ENCODE data around the gene ZNF138.
"Not testable (repeated sequence)": the region's sequence is repeated elsewhere in the genome, so short reads cannot be mapped to it uniquely, and the experiment has no call there.

ZNF138 gene

DNA sequence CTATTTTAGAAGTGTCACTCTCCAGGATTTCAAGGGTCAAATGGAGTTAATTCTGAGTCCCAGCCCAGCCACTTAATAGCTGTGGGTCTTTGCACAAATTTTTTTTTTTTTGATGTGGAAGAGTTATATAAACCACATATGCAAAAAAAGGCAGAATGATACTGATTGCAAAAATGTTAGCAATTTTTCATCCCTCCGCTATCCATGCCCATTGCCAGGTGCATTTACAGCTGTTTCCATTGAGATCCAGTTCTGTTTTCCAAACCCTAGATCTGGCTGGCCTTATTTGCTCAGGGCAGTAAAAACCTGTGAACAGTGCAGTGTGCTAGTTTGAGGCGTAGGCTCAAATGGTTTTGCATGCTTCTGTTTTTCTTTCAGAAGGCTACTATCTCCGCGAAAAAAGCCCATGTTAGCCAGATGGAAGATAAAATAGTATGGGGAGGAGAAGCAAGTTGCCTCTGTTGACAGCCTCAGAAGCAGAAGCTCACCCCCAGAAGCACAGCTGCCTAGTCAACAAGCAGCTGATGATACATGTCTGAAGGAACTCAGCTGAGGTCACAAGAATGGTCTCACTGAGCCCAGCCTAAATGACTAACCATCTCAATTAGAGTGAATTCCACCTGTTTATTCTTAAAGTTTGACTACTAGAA is 997 bp upstream of the ZNF138 start:
- Histone ChIP-seq H3K9ac (ENCODE audit: low read length) (no peak overlapping the region), H3K4me1 (ENCODE audit: control insufficient read depth, insufficient read depth, low read length) (peaks cover 3% of the 10 kb centered on the region), H3K27me3 (replicated peaks; ENCODE audit: control insufficient read depth, insufficient read depth, low read length) (no peaks in the 10 kb centered on the region), H3K9me3 (ENCODE audit: control insufficient read depth, low read length) (no peaks in the 10 kb centered on the region), H3K36me3 (ENCODE audit: control insufficient read depth, insufficient read depth, low read length, severe bottlenecking) (no peaks in the 10 kb centered on the region), H3K4me3 (ENCODE audit: low read length) (no peak overlapping the region)
- DNase-seq (ENCODE audit: low read depth): no peak

DNA sequence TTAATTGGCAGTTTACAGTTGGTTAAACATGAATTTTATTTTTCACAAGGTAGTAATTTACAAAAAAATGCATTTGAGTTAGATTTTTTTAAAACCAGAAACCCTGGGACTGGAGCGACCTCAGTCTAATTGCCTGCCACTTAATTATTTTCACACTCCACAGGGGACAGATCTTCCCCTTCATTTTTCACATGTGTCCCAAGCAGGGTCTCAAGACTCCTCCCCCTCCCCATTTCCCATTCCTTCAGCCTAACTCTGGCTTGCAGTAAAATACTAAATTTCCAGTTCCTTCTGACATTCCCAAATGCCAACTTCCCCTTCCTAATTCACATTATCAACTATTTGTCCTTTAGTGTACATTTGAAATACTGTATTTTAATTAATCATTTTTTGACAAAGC is 948 bp downstream of the ZNF138 start:
- peaks cover 3% of the 10 kb centered on the region for H3K4me1 ChIP-seq (ENCODE audit: control insufficient read depth, insufficient read depth, low read length)
- no peaks in the 10 kb centered on the region for H3K27me3 ChIP-seq (replicated peaks; ENCODE audit: control insufficient read depth, insufficient read depth, low read length)
- H3K9me3 ChIP-seq (ENCODE audit: control insufficient read depth, low read length): no peaks in the 10 kb centered on the region
- DNase-seq (ENCODE audit: low read depth): no peak
- H3K9ac ChIP-seq (ENCODE audit: low read length): peak overlapping the region; percentile 92
- H3K36me3 ChIP-seq (ENCODE audit: control insufficient read depth, insufficient read depth, low read length, severe bottlenecking): peaks cover 11% of the 10 kb centered on the region
- peak overlapping the region; percentile 96 for H3K4me3 ChIP-seq (ENCODE audit: low read length)

DNA sequence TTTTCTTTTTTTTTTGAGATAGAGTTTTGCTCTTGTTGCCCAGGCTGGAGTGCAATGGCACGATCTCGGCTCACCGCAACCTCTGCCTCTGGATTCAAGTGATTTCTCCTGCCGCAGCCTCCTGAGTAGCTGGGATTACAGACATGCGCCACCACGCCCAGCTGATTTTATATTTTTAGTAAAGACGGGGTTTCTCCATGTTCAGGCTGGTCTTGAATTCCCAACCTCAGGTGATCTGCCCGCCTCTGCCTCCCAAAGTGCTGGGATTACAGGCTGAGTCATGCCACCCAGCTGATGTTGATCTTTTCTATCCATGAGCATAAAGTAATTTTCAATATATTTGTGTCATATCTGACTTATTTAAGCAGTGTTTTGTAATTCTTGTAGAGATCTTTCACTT is 4.9 kb downstream of the ZNF138 start:
- H3K27me3 ChIP-seq (replicated peaks; ENCODE audit: control insufficient read depth, insufficient read depth, low read length); H3K4me1 ChIP-seq (ENCODE audit: control insufficient read depth, insufficient read depth, low read length); H3K9me3 ChIP-seq (ENCODE audit: control insufficient read depth, low read length); H3K4me3 ChIP-seq (ENCODE audit: low read length); H3K9ac ChIP-seq (ENCODE audit: low read length); DNase-seq (ENCODE audit: low read depth): not testable (repeated sequence)
- H3K36me3 ChIP-seq (ENCODE audit: control insufficient read depth, insufficient read depth, low read length, severe bottlenecking): peaks cover 35% of the 10 kb centered on the region

DNA sequence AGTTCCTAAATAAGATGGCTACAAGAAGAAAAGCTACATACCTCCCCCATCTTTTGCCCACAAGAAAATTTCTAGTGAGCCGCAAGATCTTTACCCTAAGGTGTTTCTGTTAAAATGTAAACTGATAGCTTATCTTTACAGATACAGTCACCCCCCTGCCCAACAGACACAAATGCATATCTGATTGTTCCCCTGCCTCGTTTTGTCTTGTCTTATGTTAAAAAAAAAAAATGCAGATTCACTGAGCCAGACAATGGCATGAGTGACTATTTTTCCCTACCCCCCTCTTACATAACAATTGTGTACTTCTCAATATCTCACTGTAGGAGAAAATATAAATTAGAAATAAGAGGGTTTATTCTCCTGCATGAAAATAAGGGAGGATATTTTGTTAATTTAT is 8.5 kb downstream of the ZNF138 start:
- Histone ChIP-seq H3K9ac (ENCODE audit: low read length) (no peak overlapping the region), H3K4me1 (ENCODE audit: control insufficient read depth, insufficient read depth, low read length) (no peaks in the 10 kb centered on the region), H3K36me3 (ENCODE audit: control insufficient read depth, insufficient read depth, low read length, severe bottlenecking) (peaks cover 35% of the 10 kb centered on the region), H3K9me3 (ENCODE audit: control insufficient read depth, low read length) (no peaks in the 10 kb centered on the region), H3K27me3 (replicated peaks; ENCODE audit: control insufficient read depth, insufficient read depth, low read length) (no peaks in the 10 kb centered on the region), H3K4me3 (ENCODE audit: low read length) (no peak overlapping the region)
- DNase-seq (ENCODE audit: low read depth): no peak

DNA sequence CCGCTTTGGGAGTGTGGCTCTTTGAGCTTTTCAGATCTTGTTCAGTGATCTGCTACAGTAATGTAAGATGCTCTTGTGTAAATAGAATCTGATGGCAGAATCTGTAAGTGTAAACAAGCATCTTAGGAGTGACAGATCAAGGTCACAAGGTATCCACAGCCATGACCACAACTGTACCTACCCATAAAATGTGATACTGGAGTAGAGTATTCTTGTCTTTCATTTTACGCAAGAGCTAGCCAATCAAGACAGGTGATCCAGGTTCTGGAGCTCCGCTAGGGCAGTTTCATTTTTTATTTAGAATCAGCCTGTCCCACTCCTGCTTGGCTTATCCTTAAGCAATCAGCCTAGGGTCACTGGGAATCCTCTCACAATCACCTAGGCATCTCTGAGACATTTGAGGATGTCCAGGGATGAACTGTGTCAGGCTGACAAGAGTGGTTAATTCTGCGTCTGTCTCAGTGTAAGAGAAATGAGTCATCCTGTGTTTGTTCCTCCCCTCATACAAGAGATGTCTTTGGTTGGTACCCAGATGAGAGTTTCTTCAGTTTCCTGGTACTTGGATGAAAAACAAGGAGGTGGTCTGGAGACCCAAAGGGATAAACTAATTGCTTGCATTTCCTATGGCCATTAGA is 13.6 kb downstream of the ZNF138 start:
- no peak for DNase-seq (ENCODE audit: low read depth)
- H3K4me1 ChIP-seq (ENCODE audit: control insufficient read depth, insufficient read depth, low read length): no peaks in the 10 kb centered on the region
- H3K9ac ChIP-seq (ENCODE audit: low read length): no peak overlapping the region
- peaks cover 12% of the 10 kb centered on the region for H3K36me3 ChIP-seq (ENCODE audit: control insufficient read depth, insufficient read depth, low read length, severe bottlenecking)
- H3K9me3 ChIP-seq (ENCODE audit: control insufficient read depth, low read length): no peaks in the 10 kb centered on the region
- no peaks in the 10 kb centered on the region for H3K27me3 ChIP-seq (replicated peaks; ENCODE audit: control insufficient read depth, insufficient read depth, low read length)
- H3K4me3 ChIP-seq (ENCODE audit: low read length): no peak overlapping the region

DNA sequence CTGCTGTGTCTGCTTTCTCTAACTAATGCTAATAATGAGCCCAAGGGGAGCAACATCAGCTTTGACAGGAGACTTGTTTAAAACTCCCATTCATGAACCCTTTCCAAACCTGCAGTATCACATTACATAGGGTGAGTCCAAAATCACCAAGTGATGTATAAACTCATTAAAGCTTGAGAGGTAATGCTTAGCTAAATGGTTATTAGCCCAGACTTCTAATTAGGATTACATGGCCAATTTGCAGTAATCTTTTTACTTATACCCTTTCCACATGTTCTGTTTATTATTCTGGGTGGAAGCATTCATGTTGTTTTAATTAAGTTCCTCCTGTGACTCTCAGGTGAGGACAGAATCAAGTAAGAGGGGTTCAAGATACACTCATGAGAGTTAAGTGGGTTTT is 17.5 kb downstream of the ZNF138 start:
- Histone ChIP-seq H3K27me3 (replicated peaks; ENCODE audit: control insufficient read depth, insufficient read depth, low read length) (no peaks in the 10 kb centered on the region), H3K9me3 (ENCODE audit: control insufficient read depth, low read length) (no peaks in the 10 kb centered on the region), H3K4me1 (ENCODE audit: control insufficient read depth, insufficient read depth, low read length) (no peaks in the 10 kb centered on the region), H3K9ac (ENCODE audit: low read length) (no peak overlapping the region), H3K36me3 (ENCODE audit: control insufficient read depth, insufficient read depth, low read length, severe bottlenecking) (peaks cover 9% of the 10 kb centered on the region), H3K4me3 (ENCODE audit: low read length) (no peak overlapping the region)
- DNase-seq (ENCODE audit: low read depth): no peak

DNA sequence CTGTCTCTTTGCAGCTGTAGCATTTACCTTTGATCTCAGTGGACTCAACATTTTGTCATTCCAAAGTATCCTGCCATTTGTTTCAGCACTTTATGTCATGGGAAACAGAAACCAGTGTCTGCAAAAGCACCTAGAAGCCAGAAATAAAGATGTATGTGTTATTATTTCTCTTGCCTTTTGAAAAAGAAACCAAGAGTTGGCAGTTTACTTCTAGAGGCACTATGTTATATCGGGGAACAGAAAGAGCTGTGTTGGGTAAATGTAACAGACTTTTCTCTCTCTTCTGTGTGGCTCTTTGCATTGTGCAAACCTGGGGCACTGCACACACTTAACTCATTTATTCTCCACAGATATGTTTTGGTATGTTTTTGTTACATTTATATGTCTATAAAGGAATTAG is 36.7 kb downstream of the ZNF138 start:
- no peaks in the 10 kb centered on the region for H3K9me3 ChIP-seq (ENCODE audit: control insufficient read depth, low read length)
- H3K9ac ChIP-seq (ENCODE audit: low read length): no peak overlapping the region
- H3K4me1 ChIP-seq (ENCODE audit: control insufficient read depth, insufficient read depth, low read length): no peaks in the 10 kb centered on the region
- no peak for DNase-seq (ENCODE audit: low read depth)
- no peaks in the 10 kb centered on the region for H3K27me3 ChIP-seq (replicated peaks; ENCODE audit: control insufficient read depth, insufficient read depth, low read length)
- H3K4me3 ChIP-seq (ENCODE audit: low read length): no peak overlapping the region
- peaks cover 17% of the 10 kb centered on the region for H3K36me3 ChIP-seq (ENCODE audit: control insufficient read depth, insufficient read depth, low read length, severe bottlenecking)

DNA sequence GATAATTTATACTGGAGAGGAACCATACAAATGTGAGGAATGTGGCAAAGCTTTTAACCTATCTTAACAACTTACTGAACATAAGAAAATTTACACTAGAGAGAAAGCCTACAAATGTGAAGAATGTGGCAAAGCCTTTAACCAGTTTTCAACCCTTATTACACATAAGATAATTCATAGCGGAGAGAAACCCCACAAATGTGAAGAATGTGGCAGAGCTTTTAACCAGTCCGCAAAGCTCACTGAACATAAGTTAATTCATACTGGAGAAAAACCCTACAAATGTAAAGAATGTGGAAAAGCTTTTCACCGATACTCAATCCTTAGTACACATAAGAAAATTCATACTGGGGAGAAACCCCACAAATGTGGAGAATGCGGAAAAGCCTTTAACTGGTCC is 37.9 kb downstream of the ZNF138 start:
- H3K4me1 ChIP-seq (ENCODE audit: control insufficient read depth, insufficient read depth, low read length): no peaks in the 10 kb centered on the region
- H3K27me3 ChIP-seq (replicated peaks; ENCODE audit: control insufficient read depth, insufficient read depth, low read length): no peaks in the 10 kb centered on the region
- no peak overlapping the region for H3K4me3 ChIP-seq (ENCODE audit: low read length)
- DNase-seq (ENCODE audit: low read depth): no peak
- no peak overlapping the region for H3K9ac ChIP-seq (ENCODE audit: low read length)
- H3K36me3 ChIP-seq (ENCODE audit: control insufficient read depth, insufficient read depth, low read length, severe bottlenecking): peaks cover 17% of the 10 kb centered on the region
- no peaks in the 10 kb centered on the region for H3K9me3 ChIP-seq (ENCODE audit: control insufficient read depth, low read length)

DNA sequence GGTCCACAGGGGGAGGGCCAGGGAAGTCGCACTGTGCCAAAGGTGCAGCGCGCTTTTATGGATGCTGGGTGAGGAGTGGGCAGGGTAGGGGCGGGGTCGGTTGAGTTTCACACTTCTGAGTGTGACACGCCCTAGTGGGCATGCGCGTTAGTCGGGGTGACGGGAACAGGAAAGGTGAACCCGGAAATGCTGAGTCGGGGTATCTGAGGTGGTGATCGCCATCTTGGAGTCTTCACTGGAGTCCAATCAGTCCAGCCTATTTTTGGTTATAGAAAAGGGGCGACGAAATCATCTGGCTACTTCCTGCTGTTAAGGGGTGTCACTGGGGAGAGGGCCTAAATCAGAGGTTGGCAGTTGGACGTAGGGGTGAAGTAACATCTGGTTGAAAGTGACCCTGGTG is 40.8 kb downstream of the ZNF138 start:
- Histone ChIP-seq H3K27me3 (replicated peaks; ENCODE audit: control insufficient read depth, insufficient read depth, low read length) (no peaks in the 10 kb centered on the region), H3K36me3 (ENCODE audit: control insufficient read depth, insufficient read depth, low read length, severe bottlenecking) (peaks cover 17% of the 10 kb centered on the region), H3K4me1 (ENCODE audit: control insufficient read depth, insufficient read depth, low read length) (no peaks in the 10 kb centered on the region), H3K4me3 (ENCODE audit: low read length) (no peak overlapping the region), H3K9me3 (ENCODE audit: control insufficient read depth, low read length) (no peaks in the 10 kb centered on the region), H3K9ac (ENCODE audit: low read length) (no peak overlapping the region)
- DNase-seq (ENCODE audit: low read depth): no peak

DNA sequence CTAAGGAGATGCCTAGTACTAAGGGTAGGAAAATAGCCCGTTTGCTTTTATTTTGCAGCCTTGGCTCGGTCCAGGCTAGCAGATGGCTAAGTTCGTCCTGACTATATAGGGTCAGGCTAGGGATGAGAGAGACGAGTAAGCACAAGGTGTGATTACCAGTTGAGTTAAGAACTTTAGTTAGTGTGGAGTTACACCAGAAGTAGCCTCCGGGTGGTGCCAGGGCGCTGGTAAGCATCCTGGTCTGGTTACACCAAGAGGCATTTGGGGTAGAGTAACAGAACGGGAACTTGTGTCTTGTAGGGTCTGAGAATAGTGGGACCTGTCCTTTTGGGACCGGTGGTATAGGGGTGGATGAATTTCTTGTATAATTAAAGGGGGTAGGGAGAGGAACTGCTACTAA is 41.6 kb downstream of the ZNF138 start:
- not testable (repeated sequence) for H3K27me3 ChIP-seq (replicated peaks; ENCODE audit: control insufficient read depth, insufficient read depth, low read length); H3K9me3 ChIP-seq (ENCODE audit: control insufficient read depth, low read length); H3K4me3 ChIP-seq (ENCODE audit: low read length); H3K9ac ChIP-seq (ENCODE audit: low read length); H3K4me1 ChIP-seq (ENCODE audit: control insufficient read depth, insufficient read depth, low read length); DNase-seq (ENCODE audit: low read depth)
- H3K36me3 ChIP-seq (ENCODE audit: control insufficient read depth, insufficient read depth, low read length, severe bottlenecking): peaks cover 17% of the 10 kb centered on the region

DNA sequence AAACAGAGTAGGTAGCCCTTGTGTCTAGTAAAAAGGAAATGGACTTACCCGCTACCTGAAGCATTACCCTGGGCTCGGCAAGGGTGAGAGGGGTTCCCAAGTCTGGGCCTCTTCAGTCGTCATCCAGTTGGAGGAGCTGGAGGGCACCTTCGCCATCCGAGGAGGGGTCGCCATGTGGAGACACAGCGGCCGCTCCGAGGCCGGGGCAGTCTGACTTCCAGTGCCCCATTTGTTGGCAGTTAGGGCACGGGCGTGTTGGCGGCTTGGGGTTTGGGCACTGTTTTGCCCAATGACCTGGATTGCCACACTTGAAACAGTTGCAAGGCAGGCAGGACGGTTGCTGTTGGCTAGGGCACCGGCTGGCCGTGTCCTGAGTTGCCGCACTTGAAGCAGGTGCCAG is 43.8 kb downstream of the ZNF138 start:
- not testable (repeated sequence) for H3K36me3 ChIP-seq (ENCODE audit: control insufficient read depth, insufficient read depth, low read length, severe bottlenecking); H3K4me3 ChIP-seq (ENCODE audit: low read length); H3K9me3 ChIP-seq (ENCODE audit: control insufficient read depth, low read length); H3K9ac ChIP-seq (ENCODE audit: low read length); H3K4me1 ChIP-seq (ENCODE audit: control insufficient read depth, insufficient read depth, low read length); H3K27me3 ChIP-seq (replicated peaks; ENCODE audit: control insufficient read depth, insufficient read depth, low read length); DNase-seq (ENCODE audit: low read depth)

DNA sequence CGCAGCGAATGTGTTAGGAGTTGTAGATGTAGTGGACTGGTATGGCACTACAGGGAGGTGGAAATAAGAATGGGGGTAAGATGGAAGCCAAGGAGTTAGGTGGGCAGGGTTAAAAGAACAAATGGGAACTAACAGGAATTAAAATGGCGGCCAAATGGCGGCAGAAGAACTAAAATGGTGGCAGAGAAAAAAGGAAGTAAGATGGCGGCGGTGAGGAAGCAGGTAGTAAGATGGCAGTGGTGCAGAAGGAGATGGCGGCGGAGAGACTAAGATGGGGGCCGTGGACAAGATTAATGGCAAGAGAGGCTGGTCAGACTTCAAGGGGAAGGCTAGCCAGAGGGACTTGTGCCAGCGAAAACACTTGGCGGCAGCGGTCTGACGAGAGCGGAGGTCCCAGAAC is 44.5 kb downstream of the ZNF138 start:
- no peak overlapping the region for H3K9ac ChIP-seq (ENCODE audit: low read length)
- no peaks in the 10 kb centered on the region for H3K9me3 ChIP-seq (ENCODE audit: control insufficient read depth, low read length)
- H3K4me1 ChIP-seq (ENCODE audit: control insufficient read depth, insufficient read depth, low read length): no peaks in the 10 kb centered on the region
- no peaks in the 10 kb centered on the region for H3K27me3 ChIP-seq (replicated peaks; ENCODE audit: control insufficient read depth, insufficient read depth, low read length)
- no peak for DNase-seq (ENCODE audit: low read depth)
- H3K36me3 ChIP-seq (ENCODE audit: control insufficient read depth, insufficient read depth, low read length, severe bottlenecking): no peaks in the 10 kb centered on the region
- H3K4me3 ChIP-seq (ENCODE audit: low read length): no peak overlapping the region

Data from adipocyte (in vitro differentiated cells).